IMR-90 (cell line): ENCODE results near the gene MYL12B. TPM values are rescaled to one million over a fixed set of nuclear protein-coding genes. Genes with fewer than 3 reads are reported as not detected.

Experiments used
- ATAC-seq: fragments of 200-7000 bp; cut with Tn5 transposase; 2 replicates; pipeline ENCODE4 v1.9.1; 2020; ENCODE audit warnings: low read depth, mild to moderate bottlenecking, moderate library complexity
- BruUV-seq: library from RNA; stranded (reverse); fragments of 400-500 nt; replicated peaks from 2 replicates; lab custom pipeline; 2021; lab: Mats Ljungman, UMichigan
- CTCF ChIA-PET: fragments of 300-600 bp; formaldehyde crosslinking; extraction: SDS; loops from one replicate; lab custom pipeline; 2021; ENCODE audit warnings: antibody characterized with exemption; lab: Yijun Ruan, JAX
- POLR2A ChIA-PET: fragments of 300-600 bp; sonication (Branson Sonifier 250); formaldehyde crosslinking; loops from one replicate; lab custom pipeline; 2022; ENCODE audit warnings: antibody characterized with exemption; ENCODE audit not compliant: unreplicated experiment; lab: Charles Lee
- DNase-seq: peaks from one replicate; pipeline ENCODE4 v3.0.0; 2013
- H2AFZ ChIP-seq: replicated peaks from 2 replicates; pipeline ENCODE3; 2013; ENCODE audit warnings: low read length, mild to moderate bottlenecking; ENCODE audit not compliant: poor library complexity
- H2AK5ac ChIP-seq: 2 replicates; pipeline ENCODE4 v1.6.1; 2013; ENCODE audit warnings: low read depth, low read length, inconsistent platforms
- H2AK9ac ChIP-seq: replicated peaks from 2 replicates; pipeline ENCODE3; 2013; ENCODE audit warnings: mild to moderate bottlenecking, low read depth, low read length, moderate library complexity; ENCODE audit not compliant: poor library complexity
- H2BK120ac ChIP-seq: 2 replicates; pipeline ENCODE4 v1.6.1; 2013; ENCODE audit warnings: low read depth, low read length, inconsistent platforms
- H2BK15ac ChIP-seq: 3 replicates; pipeline ENCODE4 v1.6.1; 2013; ENCODE audit warnings: low read depth, low read length, inconsistent platforms
- H2BK20ac ChIP-seq: 2 replicates; pipeline ENCODE4 v1.6.1; 2013; ENCODE audit warnings: low read depth, mild to moderate bottlenecking, inconsistent platforms, low read length, moderate library complexity
- H2BK5ac ChIP-seq: 2 replicates; pipeline ENCODE4 v1.6.1; 2013; ENCODE audit warnings: mild to moderate bottlenecking, low read depth, low read length, inconsistent platforms; ENCODE audit not compliant: poor library complexity, severe bottlenecking
- H3K14ac ChIP-seq: replicated peaks from 2 replicates; pipeline ENCODE4 v1.6.1; 2013; ENCODE audit warnings: low read depth, low read length, inconsistent platforms
- H3K18ac ChIP-seq: 2 replicates; pipeline ENCODE4 v1.6.1; 2013; ENCODE audit warnings: low read depth, low read length, control low read depth
- H3K23ac ChIP-seq: 2 replicates; pipeline ENCODE4 v1.6.1; 2013; ENCODE audit warnings: low read depth, low read length, inconsistent platforms
- H3K27ac ChIP-seq: 2 replicates; pipeline ENCODE4 v1.5.1; 2013; ENCODE audit warnings: mild to moderate bottlenecking, control low read depth, low read length; ENCODE audit not compliant: insufficient read depth
- H3K27me3 ChIP-seq: 2 replicates; pipeline ENCODE4 v1.6.1; 2013; ENCODE audit warnings: low read length; ENCODE audit not compliant: control insufficient read depth, insufficient read depth
- H3K36me3 ChIP-seq: 2 replicates; pipeline ENCODE4 v1.6.1; 2013; ENCODE audit warnings: low read length, mixed read lengths; ENCODE audit not compliant: control insufficient read depth, insufficient read depth
- H3K4ac ChIP-seq: 2 replicates; pipeline ENCODE4 v1.6.1; 2013; ENCODE audit warnings: low read depth, low read length, inconsistent platforms
- H3K4me1 ChIP-seq: 2 replicates; pipeline ENCODE4 v1.6.1; 2013; ENCODE audit warnings: low read length, mixed read lengths; ENCODE audit not compliant: control insufficient read depth, insufficient read depth
- H3K4me2 ChIP-seq: 2 replicates; pipeline ENCODE4 v1.6.1; 2013; ENCODE audit warnings: low read depth, mild to moderate bottlenecking, control low read depth, low read length, moderate library complexity
- H3K4me3 ChIP-seq: 2 replicates; pipeline ENCODE4 v1.5.1; 2013; ENCODE audit warnings: low read depth, mild to moderate bottlenecking, control low read depth, low read length, moderate library complexity; ENCODE audit not compliant: insufficient read depth
- H3K56ac ChIP-seq: 2 replicates; pipeline ENCODE4 v1.6.1; 2013; ENCODE audit warnings: low read length, inconsistent platforms; ENCODE audit not compliant: insufficient read depth; ENCODE audit errors: extremely low read depth
- H3K79me1 ChIP-seq, 2 experiments: 2 replicates each; pipeline ENCODE4 v1.6.1; 2013; ENCODE audit warnings: low read length in 2 of 2, inconsistent platforms in 1 of 2, low read depth in 1 of 2
- H3K9ac ChIP-seq: 2 replicates; pipeline ENCODE4 v1.6.1; 2013; ENCODE audit warnings: low read depth, low read length, control low read depth
- H3K9me1 ChIP-seq: 2 replicates; pipeline ENCODE4 v1.6.1; 2013; ENCODE audit warnings: low read length, inconsistent platforms; ENCODE audit not compliant: insufficient read depth
- H3K9me3 ChIP-seq: 2 replicates; pipeline ENCODE4 v1.6.1; 2013; ENCODE audit warnings: low read length; ENCODE audit not compliant: control insufficient read depth, insufficient read depth
- H4K20me1 ChIP-seq: 2 replicates; pipeline ENCODE4 v1.6.1; 2013; ENCODE audit warnings: low read length, inconsistent platforms; ENCODE audit not compliant: insufficient read depth
- H4K5ac ChIP-seq: 2 replicates; pipeline ENCODE4 v1.6.1; 2013; ENCODE audit warnings: mild to moderate bottlenecking, low read depth, low read length, control low read depth
- H4K8ac ChIP-seq, 2 experiments: 2 replicates each; pipeline ENCODE4 v1.6.1; 2013; ENCODE audit warnings: low read depth in 2 of 2, low read length in 2 of 2, control low read depth in 1 of 2, inconsistent platforms in 1 of 2
- H4K91ac ChIP-seq: 2 replicates; pipeline ENCODE4 v1.6.1; 2013; ENCODE audit warnings: low read depth, low read length, inconsistent platforms; ENCODE audit not compliant: insufficient read depth
- BHLHE40 ChIP-seq: fragments of 150-350 bp; IDR thresholded peaks from 2 replicates; pipeline ENCODE4 v1.6.1; 2016; ENCODE audit warnings: mild to moderate bottlenecking, low read depth, low read length
- CEBPB ChIP-seq: IDR thresholded peaks from 2 replicates; pipeline ENCODE4 v1.6.1; 2012; ENCODE audit warnings: low read depth, low read length, improper control_type of control experiment
- CHD1 ChIP-seq: IDR thresholded peaks from 2 replicates; pipeline ENCODE4 v1.6.1; 2012; ENCODE audit warnings: low read depth, low read length, improper control_type of control experiment
- FOS ChIP-seq: fragments of 150-350 bp; IDR thresholded peaks from 2 replicates; pipeline ENCODE4 v1.6.1; 2016; ENCODE audit warnings: low read depth, low read length
- MAFK ChIP-seq: IDR thresholded peaks from 2 replicates; pipeline ENCODE4 v1.6.1; 2012; ENCODE audit warnings: low read depth, low read length, improper control_type of control experiment
- MAZ ChIP-seq: IDR thresholded peaks from 2 replicates; pipeline ENCODE4 v1.6.1; 2012; ENCODE audit warnings: low read depth, mild to moderate bottlenecking, low read length, improper control_type of control experiment, moderate library complexity, borderline replicate concordance
- MXI1 ChIP-seq: IDR thresholded peaks from 2 replicates; pipeline ENCODE4 v1.6.1; 2012; ENCODE audit warnings: low read depth, mild to moderate bottlenecking, low read length, moderate library complexity, borderline replicate concordance
- NFE2L2 ChIP-seq: fragments of 150-350 bp; IDR thresholded peaks from 2 replicates; pipeline ENCODE4 v1.6.1; 2016; ENCODE audit warnings: low read depth, mild to moderate bottlenecking, low read length
- POLR2A ChIP-seq: IDR thresholded peaks from 2 replicates; pipeline ENCODE4 v1.6.1; 2012; ENCODE audit warnings: mild to moderate bottlenecking, low read depth, low read length
- RAD21 ChIP-seq: IDR thresholded peaks from 2 replicates; pipeline ENCODE4 v1.6.1; 2012; ENCODE audit warnings: low read length, improper control_type of control experiment
- RCOR1 ChIP-seq: IDR thresholded peaks from 2 replicates; pipeline ENCODE4 v1.6.1; 2012; ENCODE audit warnings: mild to moderate bottlenecking, low read length, improper control_type of control experiment; ENCODE audit not compliant: insufficient replicate concordance
- RFX5 ChIP-seq: IDR thresholded peaks from 2 replicates; pipeline ENCODE4 v1.8.0; 2012; ENCODE audit warnings: low read depth, mild to moderate bottlenecking, low read length, moderate library complexity
- SMC3 ChIP-seq: fragments of 150-350 bp; IDR thresholded peaks from 2 replicates; pipeline ENCODE4 v1.6.1; 2016; ENCODE audit warnings: low read depth, mild to moderate bottlenecking, antibody characterized with exemption, low read length, moderate library complexity
- USF2 ChIP-seq: fragments of 150-350 bp; IDR thresholded peaks from 2 replicates; pipeline ENCODE4 v1.6.1; 2017; ENCODE audit warnings: mild to moderate bottlenecking, antibody characterized with exemption, low read length, low read depth
- WGBS, 2 experiments: methylation state at CpG; one replicate each; pipeline versions ENCODE4 v1.1.5 to v1.1.7; 2013; ENCODE audit warnings: missing lambda C conversion rate in 2 of 2; ENCODE audit not compliant: insufficient read length in 1 of 2; ENCODE audit errors: extremely low coverage in 2 of 2; 5-methylcytosine and 5-hydroxymethylcytosine counted together
- dilution Hi-C: fragments of 300-500 bp; cut with HindIII; formaldehyde crosslinking; loops from one replicate; pipeline ENCODE4 v1.14.3; 2018; ENCODE audit warnings: low sequenced_read_pairs; ENCODE audit not compliant: unreplicated experiment
- in situ Hi-C: fragments of 300-500 bp; cut with MboI; formaldehyde crosslinking; loops from 3 replicates; pipeline ENCODE4 v1.14.3; 2019; ENCODE audit warnings: low sequenced_read_pairs, inconsistent platforms, mixed read lengths
- intact Hi-C: fragments of 100-400 bp; cut with micrococcal nuclease; formaldehyde crosslinking; loops from 2 replicates; pipeline ENCODE4 v1.10.0; 2022
- polyA plus RNA-seq, 3 experiments: library from polyadenylated mRNA; depleted of rRNA; stranded (reverse); fragments of >200 nt; gene quantifications; 2 replicates each; pipeline ENCODE4 v1.2.3, GENCODE V29; 2012; ENCODE audit warnings: low replicate concordance in 1 of 3
- total RNA-seq: library from RNA; depleted of rRNA; stranded (reverse); fragments of >200 nt; gene quantifications from 2 replicates; pipeline ENCODE4 v1.2.3, GENCODE V29; 2012
- TF ChIP-seq, protein P1 (sequence below): fragments of 150-350 bp; IDR thresholded peaks from 2 replicates; pipeline ENCODE4 v1.6.1; 2016; ENCODE audit warnings: low read depth, mild to moderate bottlenecking, low read length, moderate library complexity, borderline replicate concordance
- TF ChIP-seq, protein P2 (sequence below): conservative IDR thresholded peaks from 2 replicates; pipeline ENCODE4 v1.5.1; 2012; ENCODE audit warnings: mild to moderate bottlenecking, low read depth, low read length, improper control_type of control experiment

Gene MYL12B
- total and polyA plus RNA-seq, 2 of the 4 experiments (the other 2 are of a cell fraction): 692 to 816 TPM

- peaks cover 37% of the 10 kb centered on the region for H4K20me1 ChIP-seq
- no peak overlapping the region for H2BK120ac ChIP-seq
- no peaks in the 10 kb centered on the region for H3K9me1 ChIP-seq
- H4K8ac ChIP-seq: no peak overlapping the region
- peak overlapping the region; percentile 22; the same call in 1 of the 2 replicates for H3K14ac ChIP-seq
- H2BK20ac ChIP-seq: no peak overlapping the region
- H3K27ac ChIP-seq: peak overlapping the region; percentile 60; the same call in 1 of the 2 replicates
- H3K4me1 ChIP-seq: peaks cover 16% of the 10 kb centered on the region
- no peak overlapping the region for H2BK15ac ChIP-seq
- ATAC-seq (no peak), DNase-seq (no peak)
- BruUV-seq: no TSS peak
- no peak overlapping the region for H3K4me2 ChIP-seq
- no peak for TF ChIP-seq CHD1
- no peak for TF ChIP-seq RCOR1
- no peak for TF ChIP-seq RFX5
- no peak for TF ChIP-seq CEBPB
- TF ChIP-seq SMC3: no peak
- TF ChIP-seq POLR2A: no peak
- TF ChIP-seq MAZ: no peak
- TF ChIP-seq BHLHE40: no peak
- no peak for TF ChIP-seq RAD21
- no peak for TF ChIP-seq FOS
- TF ChIP-seq, protein P1, sequence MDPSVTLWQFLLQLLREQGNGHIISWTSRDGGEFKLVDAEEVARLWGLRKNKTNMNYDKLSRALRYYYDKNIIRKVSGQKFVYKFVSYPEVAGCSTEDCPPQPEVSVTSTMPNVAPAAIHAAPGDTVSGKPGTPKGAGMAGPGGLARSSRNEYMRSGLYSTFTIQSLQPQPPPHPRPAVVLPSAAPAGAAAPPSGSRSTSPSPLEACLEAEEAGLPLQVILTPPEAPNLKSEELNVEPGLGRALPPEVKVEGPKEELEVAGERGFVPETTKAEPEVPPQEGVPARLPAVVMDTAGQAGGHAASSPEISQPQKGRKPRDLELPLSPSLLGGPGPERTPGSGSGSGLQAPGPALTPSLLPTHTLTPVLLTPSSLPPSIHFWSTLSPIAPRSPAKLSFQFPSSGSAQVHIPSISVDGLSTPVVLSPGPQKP: no peak
- no peak for TF ChIP-seq MAFK
- no peak for TF ChIP-seq MXI1
- no peak for TF ChIP-seq USF2
- TF ChIP-seq, protein P2, sequence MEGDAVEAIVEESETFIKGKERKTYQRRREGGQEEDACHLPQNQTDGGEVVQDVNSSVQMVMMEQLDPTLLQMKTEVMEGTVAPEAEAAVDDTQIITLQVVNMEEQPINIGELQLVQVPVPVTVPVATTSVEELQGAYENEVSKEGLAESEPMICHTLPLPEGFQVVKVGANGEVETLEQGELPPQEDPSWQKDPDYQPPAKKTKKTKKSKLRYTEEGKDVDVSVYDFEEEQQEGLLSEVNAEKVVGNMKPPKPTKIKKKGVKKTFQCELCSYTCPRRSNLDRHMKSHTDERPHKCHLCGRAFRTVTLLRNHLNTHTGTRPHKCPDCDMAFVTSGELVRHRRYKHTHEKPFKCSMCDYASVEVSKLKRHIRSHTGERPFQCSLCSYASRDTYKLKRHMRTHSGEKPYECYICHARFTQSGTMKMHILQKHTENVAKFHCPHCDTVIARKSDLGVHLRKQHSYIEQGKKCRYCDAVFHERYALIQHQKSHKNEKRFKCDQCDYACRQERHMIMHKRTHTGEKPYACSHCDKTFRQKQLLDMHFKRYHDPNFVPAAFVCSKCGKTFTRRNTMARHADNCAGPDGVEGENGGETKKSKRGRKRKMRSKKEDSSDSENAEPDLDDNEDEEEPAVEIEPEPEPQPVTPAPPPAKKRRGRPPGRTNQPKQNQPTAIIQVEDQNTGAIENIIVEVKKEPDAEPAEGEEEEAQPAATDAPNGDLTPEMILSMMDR: no peak
- no peak for TF ChIP-seq NFE2L2
- no peak overlapping the region for H3K56ac ChIP-seq
- H3K9me3 ChIP-seq: no peaks in the 10 kb centered on the region
- peak overlapping the region; percentile 64; the same call in 1 of the 2 replicates for H3K23ac ChIP-seq
- WGBS, 2 experiments: no CpG with 5 or more reads among the region's 4 CpGs
- no peak overlapping the region; the same call in 1 of the 2 replicates for H3K18ac ChIP-seq
- POLR2A ChIA-PET: no interaction called here
- peaks cover 30 to 61% of the 10 kb centered on the region in 2 experiments for H3K79me1 ChIP-seq
- peak overlapping the region; percentile 89 for H2BK5ac ChIP-seq
- H3K4ac ChIP-seq: peak overlapping the region; percentile 19; the same call in 1 of the 2 replicates
- no peak overlapping the region for H2AK9ac ChIP-seq
- 0 out of 2 replicates have a peak overlapping the region, but pooled peaks have one; percentile 32 for H4K5ac ChIP-seq
- dilution Hi-C loops (no loop called here), intact Hi-C loops (no loop called here), in situ Hi-C loops (no loop called here)
- no peak overlapping the region for H3K9ac ChIP-seq
- no peaks in the 10 kb centered on the region for H3K27me3 ChIP-seq
- H3K4me3 ChIP-seq: no peak overlapping the region
- H2AFZ ChIP-seq: no peak overlapping the region
- no peak overlapping the region for H4K91ac ChIP-seq
- peaks cover 35% of the 10 kb centered on the region for H3K36me3 ChIP-seq
- CTCF ChIA-PET: no interaction called here
- H2AK5ac ChIP-seq: no peak overlapping the region; the same call in 1 of the 2 replicates
Measured at GRCh38 chr18:3254725-3255124, 7.2 kb upstream of the MYL12B start.
